HT1080 (cell line): Measurements from ENCODE around the gene PLEKHN1. TPM values are rescaled to one million over a fixed set of nuclear protein-coding genes. Genes with fewer than 3 reads are reported as not detected.
"Not testable (repeated sequence)": the region's sequence is repeated elsewhere in the genome, so short reads cannot be mapped to it uniquely, and the experiment has no call there.

Experiments
- DNase-seq: peaks from one replicate; pipeline ENCODE4 v3.0.0-alpha.2; 2015; ENCODE audit warnings: low read depth
- total RNA-seq: library from RNA; depleted of rRNA; stranded (reverse); fragments of >200 nt; shearing (Covaris generic); gene quantifications from 2 replicates; pipeline ENCODE4 v1.2.3, GENCODE V29; 2014

PLEKHN1 gene
- total RNA-seq, 1 experiment from 2014 or later, result 3.3 TPM

DNA sequence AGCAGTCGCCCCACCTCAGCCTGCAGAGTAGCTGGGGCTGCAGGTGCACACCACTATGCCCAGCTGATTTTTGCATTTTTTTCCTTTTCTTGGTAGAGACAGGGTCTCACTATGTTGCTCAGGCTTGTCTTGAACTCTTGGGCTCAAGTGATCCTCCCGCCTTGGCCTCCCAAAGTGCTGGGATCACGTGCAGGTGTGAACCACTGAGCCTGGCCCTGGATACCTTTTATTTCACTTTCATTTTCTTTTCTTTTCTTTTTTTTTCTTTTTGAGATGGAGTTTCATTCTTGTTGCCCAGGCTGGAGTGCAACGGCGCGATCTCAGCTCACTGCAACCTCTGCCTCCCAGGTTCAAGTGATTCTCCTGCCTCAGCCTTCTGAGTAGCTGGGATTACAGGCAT is 25.0 kb downstream of the PLEKHN1 start:
- not testable (repeated sequence) for DNase-seq

DNA sequence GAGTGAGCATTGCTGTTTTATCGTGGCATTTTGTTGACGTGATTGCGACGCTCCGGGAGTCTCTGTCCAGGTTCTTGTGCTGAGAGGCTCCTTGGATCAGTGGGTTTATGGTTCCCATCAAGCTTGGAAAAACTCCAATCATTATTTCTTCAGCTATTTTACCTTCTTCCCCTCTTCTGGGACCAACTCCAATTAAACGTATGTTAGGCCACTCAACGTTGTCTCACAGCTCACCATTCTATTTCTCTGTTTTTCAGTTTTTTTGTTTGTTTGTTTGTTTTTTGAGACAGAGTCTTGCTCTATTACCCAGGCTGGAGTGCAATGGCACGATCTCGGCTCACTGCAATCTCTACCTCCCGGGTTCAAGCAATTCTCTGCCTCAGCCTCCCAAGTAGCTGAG is 25.6 kb downstream of the PLEKHN1 start:
- no peak for DNase-seq

DNA sequence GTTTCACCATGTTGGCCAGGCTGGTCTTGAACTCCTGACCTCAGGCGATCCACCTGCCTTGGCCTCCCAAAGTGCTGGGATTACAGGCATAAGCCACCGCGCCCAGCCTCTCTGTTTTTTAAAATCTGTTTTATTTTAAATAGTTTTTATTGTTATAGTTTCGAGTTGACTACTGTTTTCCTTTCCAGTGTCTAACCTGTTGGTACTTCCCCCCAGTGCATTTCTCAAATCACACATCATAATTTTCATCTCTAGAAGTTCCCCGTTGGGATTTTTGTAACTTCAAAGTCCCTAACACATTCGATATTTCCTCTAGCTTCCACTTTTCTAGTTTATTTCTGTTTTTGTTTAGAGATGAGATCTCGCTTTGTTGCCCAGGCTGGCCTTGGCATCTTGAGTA is 26.1 kb downstream of the PLEKHN1 start:
- DNase-seq, result no peak

DNA sequence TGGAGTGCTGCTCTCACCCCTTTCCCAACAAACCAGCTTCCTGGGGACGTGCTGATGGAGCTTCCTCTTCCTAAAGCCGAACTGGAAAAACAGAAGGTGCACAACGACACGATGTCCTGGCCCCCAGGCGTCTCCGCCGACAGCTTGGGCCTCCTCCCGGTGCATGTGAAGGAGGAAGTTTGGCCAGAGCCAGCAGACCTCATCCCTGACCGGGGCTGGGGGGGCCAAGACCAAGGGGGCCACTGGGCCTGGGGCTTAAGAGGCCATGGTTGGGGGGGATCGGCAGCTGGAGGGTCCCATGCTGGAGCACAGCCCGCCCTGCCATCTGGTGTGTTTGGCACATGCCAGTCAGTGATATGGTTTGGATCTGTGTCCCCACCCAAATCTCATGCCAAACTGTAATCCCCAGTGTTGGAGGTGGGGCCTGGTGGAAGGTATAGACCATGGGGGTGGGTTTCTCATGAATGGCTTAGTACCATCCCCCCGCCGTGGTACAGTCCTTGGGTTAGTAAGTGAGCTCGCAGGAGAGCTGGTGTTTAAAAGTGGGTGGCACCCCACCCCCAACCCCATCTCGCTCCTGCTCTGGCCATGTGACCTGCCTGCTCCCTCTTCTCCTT is 27.2 kb downstream of the PLEKHN1 start:
- DNase-seq, result no peak

DNA sequence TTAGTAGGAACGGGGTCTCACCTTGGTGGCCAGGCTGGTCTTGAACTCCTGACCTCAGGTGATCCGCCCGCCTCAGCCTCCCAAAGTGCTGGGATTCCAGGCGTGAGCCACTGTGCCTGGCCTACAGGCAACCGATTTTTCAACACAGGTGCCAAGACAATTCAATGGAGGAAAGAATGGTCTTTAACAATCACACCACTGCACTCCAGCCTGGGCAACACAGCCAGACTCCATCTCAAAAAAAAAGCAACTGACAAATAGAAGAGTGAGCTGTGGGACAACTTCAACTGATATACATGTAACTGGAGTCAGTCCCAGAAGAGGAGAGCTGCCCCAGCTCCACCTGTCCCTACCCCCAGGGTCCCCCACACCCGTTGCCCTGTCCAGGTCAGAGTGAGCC is 28.3 kb downstream of the PLEKHN1 start:
- DNase-seq, result not testable (repeated sequence)

DNA sequence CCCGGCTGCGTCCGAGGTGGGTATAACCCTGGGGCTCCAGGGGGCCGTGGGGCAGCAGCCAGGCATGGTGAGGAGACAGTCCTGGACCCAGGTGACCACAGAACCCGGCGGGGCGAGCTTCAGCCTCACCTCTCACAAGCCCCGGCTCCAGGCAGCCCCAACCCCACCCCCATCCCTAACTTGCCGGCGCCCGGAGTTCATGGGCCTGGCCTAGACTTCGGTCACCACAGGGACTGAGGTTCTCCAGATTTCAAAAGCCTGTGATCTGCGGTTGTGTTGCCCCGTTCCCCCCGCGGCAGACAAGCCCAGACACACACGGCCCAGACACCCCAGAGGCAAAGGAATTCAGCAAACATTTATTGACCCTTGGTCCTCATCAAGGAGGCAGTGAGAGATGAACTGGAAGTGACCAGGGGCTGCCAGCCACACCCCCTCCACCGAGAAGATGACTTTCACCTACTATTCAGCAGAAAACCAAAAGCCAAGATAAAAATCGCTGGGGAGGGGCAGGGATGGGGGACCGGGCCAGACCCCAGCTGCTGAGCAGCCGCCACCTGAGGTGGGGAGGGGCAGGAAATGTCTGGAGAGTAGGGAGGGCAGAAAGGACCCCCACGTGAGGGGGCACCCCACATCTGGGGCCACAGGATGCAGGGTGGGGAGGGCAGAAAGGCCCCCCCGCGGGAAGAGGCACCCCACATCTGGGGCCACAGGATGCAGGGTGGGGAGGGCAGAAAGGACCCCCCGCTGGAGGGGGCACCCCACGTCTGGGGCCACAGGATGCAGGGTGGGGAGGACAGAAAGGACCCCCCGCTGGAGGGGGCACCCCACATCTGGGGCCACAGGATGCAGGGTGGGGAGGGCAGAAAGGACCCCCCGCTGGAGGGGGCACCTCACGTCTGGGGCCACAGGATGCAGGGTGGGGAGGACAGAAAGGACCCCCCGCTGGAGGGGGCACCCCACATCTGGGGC is 29.7 kb downstream of the PLEKHN1 start:
- DNase-seq, result no peak

DNA sequence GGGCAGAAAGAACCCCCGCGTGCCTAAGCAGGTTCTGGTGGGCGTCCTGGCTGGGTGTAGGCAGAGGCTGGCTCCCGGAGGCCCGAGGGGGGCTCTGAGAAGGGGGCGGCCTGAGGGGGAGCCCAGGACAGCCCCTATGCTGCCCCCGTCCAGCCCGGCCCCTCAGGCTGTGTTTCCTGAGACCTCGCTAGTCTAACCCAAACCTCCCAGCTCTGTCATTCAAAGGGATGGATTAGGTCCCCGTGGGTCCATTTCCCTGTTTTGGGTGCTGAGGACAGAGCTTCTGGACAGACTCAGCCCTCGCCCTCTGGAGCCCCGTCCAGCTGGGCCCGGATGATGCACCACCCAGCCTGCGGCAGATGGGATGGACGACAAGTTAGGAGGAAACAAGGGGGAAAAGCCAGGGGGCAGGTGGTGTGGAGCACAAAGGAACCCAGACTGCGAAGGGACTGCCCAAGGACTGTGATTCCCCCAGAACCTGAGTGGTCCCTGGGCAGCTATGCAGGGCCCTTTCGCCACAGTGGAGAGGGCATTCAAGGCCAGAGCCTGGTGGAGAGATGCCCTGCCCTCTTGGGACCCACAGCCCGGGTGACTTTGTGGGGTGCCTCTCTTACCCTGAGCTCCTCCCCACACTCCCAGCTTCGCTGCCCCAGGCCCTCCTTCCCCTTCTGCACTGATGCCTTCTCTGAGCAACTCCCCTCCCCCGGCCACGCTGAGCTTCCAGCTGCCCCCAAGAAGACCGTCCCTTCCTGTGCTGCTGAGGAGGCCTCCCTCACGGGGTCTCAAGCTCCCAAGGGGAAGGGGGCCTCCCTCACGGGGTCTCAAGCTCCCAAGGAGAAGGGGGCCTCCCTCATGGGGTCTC is 30.8 kb downstream of the PLEKHN1 start:
- DNase-seq, result no peak

DNA sequence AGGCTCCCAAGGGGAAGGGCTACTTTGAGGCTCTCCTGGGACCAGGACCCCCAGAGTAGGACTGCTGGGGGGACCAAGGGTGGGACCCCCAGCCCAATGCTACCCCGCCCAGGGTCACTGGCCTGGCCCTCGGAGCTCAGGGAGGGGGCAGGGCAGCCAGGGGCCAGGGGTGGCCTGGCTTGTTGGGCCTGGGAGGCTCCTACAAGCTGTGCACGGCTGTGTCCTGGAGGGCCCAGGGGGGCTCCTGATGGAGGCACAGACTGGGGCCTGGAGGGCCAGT is 31.4 kb downstream of the PLEKHN1 start:
- no peak for DNase-seq

DNA sequence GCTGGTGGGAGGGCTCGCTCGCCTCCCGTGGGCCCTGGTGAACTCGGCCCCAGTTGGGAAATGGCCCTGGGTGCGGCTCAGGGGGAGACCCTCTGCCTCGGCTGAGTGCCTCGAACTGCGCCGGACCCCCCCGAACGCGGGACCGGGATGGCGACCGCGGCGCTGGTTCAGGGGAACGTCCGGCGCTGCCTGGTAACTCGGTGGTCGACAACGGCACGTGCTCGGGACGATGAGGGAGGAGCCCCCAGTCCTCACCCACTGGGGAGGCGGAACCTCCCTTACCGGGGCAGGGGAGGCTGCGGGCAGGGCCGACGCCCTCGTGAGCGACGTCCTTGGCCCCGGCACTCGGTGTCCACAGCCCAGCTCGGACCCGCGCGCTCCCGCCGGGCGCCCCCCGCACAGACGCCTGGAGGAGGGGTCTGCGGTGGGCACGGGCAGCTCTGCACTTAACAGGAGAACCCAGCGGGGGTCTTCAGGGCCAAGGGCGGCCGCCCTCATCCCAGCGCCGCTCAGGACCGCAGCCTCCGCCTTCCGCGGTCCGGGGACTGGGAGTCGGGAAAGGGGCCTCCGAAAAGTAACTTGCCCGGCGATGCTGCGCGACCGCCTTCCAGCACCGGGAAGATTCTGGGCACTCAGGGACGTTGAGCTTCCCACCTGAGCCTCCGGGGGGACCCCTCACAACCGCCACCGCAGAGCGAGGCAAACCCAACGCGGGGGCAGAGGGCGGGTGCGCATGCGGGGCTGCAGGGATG is 31.9 kb downstream of the PLEKHN1 start:
- no peak for DNase-seq

DNA sequence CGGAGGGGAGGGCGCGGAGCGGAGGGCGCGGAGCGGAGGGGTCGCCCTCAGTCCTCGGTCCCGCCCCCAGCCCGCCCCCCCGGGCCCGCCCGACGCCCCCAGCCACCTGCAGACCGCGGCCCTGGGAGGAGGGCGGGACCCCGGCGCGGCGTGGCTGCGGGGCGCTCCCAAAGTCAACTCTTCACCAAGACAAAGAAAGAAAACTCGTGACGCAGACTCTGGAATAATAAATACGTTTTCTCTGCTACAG is 32.4 kb downstream of the PLEKHN1 start:
- no peak for DNase-seq

DNA sequence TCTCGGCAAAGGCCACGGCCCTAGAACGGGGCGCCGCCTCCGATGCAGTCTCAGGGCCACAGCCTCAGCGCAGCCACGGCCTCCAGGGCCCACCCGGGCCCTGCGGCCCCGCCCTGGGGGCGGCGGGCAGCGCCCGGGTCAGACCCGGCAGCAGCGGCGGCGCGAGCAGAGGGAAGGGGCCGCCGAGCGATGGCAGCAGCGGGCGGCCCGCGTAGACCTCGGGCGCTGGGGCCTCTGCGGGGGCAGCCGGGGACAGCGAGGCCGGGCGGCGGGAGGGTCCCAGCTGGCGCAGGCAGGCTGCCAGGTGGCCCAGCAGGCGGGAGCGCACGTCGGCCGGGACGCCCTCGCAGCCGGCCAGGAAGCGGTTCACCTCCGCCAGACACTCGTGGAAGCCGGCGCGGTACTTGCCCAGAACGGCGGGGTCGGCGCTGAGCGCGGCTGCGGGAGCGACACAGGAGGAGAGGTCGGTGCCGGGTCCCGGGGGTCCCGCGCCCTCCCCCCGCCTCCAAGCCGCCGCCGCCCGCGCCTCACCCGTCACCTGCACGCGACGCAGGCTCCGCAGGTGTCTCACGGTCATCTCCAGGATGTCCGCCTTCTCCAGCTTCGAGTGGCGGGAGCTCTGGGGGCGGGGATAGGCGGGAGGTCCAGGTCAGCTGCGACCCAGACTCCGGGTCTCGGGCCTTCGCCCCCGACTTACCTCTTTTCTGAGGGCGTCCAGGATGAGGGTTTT is 32.9 kb downstream of the PLEKHN1 start:
- DNase-seq, result no peak

DNA sequence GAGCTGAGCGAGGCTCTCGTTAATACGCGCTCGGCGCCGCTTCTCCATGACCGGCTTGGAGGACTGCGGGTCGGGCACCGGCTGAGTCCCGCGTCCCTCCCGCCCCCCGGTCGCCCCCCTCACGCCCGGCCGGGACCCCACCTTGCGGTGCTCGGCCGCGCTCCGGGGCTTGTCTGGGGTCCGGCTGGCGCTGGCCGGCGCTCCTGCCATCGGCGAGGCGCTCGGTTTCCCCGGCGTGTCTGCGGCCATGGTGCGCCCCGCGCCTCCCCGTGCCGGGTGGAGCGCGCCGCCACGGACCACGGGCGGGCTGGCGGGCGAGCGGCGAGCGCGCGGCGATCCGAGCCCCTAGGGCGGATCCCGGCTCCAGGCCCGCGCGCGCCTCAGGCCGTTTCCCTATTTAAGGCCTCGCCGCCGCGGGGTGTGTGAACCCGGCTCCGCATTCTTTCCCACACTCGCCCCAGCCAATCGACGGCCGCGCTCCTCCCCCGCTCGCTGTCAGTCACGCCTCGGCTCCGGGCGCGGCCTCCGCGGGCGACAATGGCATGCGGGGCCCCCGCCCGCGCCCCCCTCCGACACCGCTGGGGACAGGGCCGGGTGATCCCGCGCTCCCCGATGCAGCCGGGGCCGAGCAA is 33.6 kb downstream of the PLEKHN1 start, which contains the start of gene HES4:
TSS of gene HES4 (minus strand) at position 373 of the 632 bp plus-strand sequence. CDS start at position 249, 124 bp downstream.
- DNase-seq, result peak; percentile 81

DNA sequence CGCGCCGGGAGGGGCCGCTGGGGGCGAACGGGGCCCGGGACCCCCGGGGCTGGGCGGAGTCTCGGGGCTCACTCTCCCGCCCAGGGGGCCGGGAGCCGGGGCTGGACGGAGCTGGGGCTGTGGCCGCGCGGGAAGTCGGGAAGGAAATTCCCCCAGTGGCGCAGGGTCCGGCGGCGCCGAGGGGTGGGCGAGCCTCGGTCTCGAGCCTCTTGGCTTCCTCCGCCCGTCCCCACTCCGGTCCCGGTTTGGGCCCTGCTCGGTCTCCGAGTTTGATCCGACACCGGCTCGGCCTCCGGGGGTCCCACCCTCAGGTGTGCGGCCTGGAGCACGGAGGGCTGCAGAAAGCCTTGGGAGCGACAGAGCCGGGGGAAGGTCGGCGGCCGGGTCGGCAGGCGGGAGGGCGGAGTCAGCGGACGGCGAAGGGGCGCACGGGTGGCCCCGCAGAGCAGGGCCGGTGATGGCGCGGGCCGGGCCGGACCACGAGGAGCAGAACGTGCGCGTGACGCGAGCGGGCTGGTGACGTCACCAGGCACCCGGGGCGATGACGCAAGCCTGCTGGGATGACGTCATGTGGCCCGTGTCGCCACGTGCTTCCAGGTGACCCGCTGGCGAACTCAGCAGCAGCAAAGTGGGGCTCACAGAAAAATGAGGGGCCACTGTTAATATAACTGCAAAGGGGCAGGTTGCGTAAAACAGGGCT is 34.2 kb downstream of the PLEKHN1 start:
- peak; percentile 67 for DNase-seq

DNA sequence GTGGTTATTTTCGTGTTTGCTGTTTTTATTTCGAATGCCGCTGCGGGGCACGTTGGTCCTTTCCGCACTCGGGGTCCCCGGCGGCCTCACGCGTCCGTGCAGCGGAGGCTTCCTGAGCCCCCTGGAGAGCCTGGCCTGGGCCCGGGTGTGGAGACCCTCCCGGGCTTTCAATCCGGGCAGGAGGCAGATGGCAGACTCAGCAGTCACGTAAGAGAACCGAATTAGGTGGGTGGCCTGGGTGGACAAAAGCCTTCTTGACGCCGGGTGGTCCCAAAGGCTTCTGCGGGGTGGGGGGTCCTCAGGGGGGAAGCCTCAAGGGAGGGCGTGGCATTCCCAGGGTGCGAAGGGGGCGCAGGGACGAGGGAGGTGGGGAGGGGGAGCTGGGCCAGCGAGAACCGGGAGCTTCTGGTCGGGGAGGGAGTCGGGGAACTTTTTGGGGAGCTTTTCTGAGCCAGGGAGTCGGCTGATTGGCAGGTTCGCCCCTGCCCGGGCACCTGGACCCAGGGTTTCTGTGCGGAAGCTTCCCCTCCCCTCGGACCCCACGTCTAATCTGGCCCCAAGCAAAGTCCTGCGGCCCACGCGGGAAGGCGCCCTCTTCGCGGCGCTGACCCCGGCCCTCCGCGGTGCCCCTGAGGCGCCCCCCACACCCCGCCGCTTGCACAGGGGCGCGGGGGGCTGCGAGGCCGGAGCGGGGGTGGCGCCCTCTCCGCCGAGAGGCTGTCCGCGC is 34.9 kb downstream of the PLEKHN1 start:
- no peak for DNase-seq

DNA sequence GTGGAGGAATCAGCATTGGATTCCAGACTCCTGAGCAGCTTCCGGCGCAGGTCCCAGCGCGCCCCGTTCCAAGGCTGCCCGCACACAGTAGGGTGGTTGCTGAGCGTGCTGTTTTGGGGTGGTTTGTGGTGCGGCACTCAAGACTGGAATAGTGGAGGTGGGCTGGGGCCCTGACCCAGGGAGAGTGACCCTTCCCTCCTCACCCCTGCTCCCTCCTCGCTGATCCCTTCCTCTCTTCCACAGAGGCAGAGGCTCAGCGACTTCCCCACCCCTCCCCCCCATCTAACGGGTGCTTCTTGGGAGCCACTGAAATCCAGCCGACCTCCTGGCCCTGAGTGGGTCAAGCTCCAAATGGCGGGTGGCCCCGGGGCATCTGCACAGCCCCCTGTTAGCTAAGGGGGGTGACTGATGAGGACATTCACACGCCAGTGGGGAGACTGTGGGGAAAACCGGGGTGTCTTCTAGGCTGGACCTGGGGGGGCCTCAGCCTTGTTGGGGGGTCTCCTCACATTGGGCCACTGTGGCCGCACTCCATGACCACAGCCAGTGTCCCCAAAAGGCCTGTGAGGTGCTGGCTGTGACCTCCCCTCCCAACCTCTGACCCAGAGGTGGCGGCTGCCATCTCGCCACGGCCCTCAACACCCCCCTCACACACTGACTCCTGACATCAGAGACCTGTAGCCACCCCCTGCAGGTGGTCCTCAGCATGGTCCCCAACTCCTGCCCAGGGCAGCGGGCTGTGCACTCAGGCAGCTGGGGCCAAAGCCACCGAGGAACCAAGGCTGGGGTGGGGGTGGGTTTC is 37.5 kb downstream of the PLEKHN1 start:
- no peak for DNase-seq

DNA sequence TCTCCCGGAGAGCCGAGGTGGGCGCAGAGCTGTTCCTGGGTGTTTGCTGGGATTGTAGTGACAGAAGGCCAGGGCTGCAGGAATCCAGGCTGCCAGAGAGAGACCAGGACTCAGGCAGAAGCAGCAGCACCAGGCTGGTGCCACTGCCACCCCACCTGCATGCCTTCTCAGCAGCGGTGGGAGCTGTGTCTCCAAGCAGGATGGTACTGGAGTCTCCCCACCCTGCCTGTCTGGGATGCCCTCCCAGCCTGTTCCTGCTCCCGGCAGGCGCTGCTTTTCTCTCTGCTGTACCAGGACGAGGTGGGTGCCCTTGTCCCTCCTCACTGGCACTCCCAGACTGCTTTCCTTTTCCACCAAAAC is 38.1 kb downstream of the PLEKHN1 start:
- no peak for DNase-seq

DNA sequence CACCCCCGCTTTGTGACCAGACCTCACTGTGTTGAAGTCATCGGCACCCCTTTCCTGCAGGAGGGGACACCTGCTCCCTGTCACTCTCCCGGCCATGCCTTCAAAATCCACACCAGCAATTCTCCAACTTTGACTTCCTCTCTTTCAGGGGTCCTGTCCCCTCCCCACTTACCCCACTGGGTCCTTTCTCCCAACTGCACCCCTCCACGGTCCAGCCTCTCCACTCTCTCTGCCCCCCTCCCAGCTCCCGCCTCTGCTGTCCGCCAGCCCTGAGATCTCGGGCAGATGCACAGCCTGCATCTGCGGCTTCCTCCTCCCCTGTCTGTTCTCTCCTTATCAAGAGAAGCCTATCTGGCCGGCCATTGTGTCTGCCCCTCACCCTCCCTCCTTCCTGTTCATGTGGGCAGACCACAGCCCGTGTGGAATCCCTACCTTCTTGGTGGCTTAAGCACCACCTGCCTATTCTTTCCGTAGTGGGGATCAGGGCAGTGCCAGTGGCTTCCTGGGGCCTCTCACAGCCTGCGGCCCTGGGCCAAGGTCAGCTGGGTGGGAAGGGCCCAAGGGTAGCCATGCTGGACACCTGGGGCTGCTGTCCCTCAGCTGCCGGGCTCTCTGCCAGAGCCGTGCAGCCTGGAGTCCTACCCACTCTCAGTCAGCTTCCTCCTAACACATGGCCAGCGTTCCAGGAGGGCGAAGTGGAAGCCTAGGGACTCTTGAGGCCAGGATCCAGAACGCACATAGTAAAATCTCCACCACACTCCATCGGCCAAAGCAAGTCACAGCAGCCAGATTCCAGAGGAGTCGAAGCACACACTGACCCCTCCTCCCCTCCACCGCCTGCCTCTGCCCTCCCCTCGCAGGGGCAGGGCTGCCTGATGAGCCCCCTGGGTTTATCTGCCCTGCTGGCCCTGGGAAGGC is 38.8 kb downstream of the PLEKHN1 start:
- peak; percentile 41 for DNase-seq
